Body of pancreas (tissue), 4 donors: Measurements from ENCODE around the gene PIK3C2B. TPM values are rescaled to one million over a fixed set of nuclear protein-coding genes. Genes with fewer than 3 reads are reported as not detected.

Source experiments
- ATAC-seq: fragments of 150-250 bp; one replicate; pipeline ENCODE4 v1.9.1; 2016
- DNase-seq, 4 donors: peaks; one replicate each; pipeline ENCODE4 v3.0.0-alpha.2; 2019
- H3K27ac ChIP-seq, 4 donors: fragments of 200-600 bp; sonication (generic); 1 replicate in 3 of 4; 2 replicates in 1 of 4; pipeline versions ENCODE4 v1.5.1 to v1.6.1; 2016 to 2019; ENCODE audit warnings: mild to moderate bottlenecking in 1 of 4, mixed read lengths in 1 of 4, moderate library complexity in 1 of 4
- H3K27me3 ChIP-seq, 2 donors: fragments of 200-600 bp; sonication (generic); one replicate each; pipeline ENCODE4 v1.6.0; 2016; ENCODE audit warnings: mild to moderate bottlenecking in 1 of 2
- H3K36me3 ChIP-seq, 2 donors: fragments of 200-600 bp; sonication (generic); replicated peaks in 1 of 2; 2 replicates each; pipeline ENCODE4 v1.5.1; 2016; ENCODE audit warnings: low read depth in 2 of 2; ENCODE audit not compliant: insufficient read depth in 1 of 2
- H3K4me1 ChIP-seq: fragments of 200-600 bp; sonication (generic); one replicate; pipeline ENCODE4 v1.6.0; 2016
- H3K4me3 ChIP-seq, 2 donors: fragments of 200-600 bp; sonication (generic); 1 replicate in 1 of 2; 2 replicates in 1 of 2; pipeline ENCODE4 v1.5.1; 2016 to 2019
- H3K9me3 ChIP-seq, 3 donors: fragments of 200-600 bp; sonication (generic); 1 replicate in 2 of 3; 2 replicates in 1 of 3; pipeline ENCODE4 v1.5.1; 2016
- POLR2A ChIP-seq, 3 donors: fragments of 450-650 bp; IDR thresholded peaks; one replicate each; pipeline ENCODE4 v1.6.1; 2016; ENCODE audit warnings: antibody characterized with exemption in 3 of 3, mild to moderate bottlenecking in 2 of 3
- WGBS, 2 donors: methylation state at CpG; one replicate each; pipeline ENCODE4 v1.1.5; 2017; 5-methylcytosine and 5-hydroxymethylcytosine counted together
- intact Hi-C: fragments of 100-400 bp; cut with DNase I; formaldehyde crosslinking; loops from one replicate; pipeline ENCODE4 v1.15.1; 2023
- total RNA-seq, 2 donors: library from RNA; depleted of rRNA; stranded (reverse); fragments of >200 nt; gene quantifications; one replicate each; pipeline ENCODE4 v1.1.0, GENCODE V29; 2016
- TF ChIP-seq, protein P1 (sequence below), 7 experiments: fragments of 450-650 bp in 4 of 7; fragments of 200-600 bp in 3 of 7; sonication (generic) in 3 of 7; IDR thresholded peaks; one replicate each; pipeline ENCODE4 v1.5.1; 2016 to 2019; ENCODE audit warnings: antibody characterized with exemption in 7 of 7

PIK3C2B gene
- total RNA-seq, 2 donors from 2014 or later, result 11.4 to 18.1 TPM

DNA sequence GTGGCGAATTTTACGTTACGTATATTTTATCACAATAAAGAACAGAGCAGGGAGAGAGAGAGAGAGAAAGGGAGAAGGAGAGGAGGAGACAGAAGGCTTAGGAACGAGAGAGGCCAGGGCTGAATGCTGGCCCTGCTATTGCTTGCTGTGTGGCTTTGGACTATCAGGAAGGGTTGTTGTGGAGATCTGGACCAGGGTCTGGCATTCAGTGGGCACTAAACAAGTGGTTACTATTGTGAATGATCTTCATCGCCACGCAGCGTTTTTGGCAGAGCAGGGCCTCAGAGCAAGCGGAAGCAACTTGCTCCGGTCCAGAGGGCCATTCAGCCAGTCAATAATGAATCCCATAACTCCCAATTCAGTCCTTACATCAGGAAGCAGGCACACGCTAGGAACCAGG is 26.4 kb downstream of the PIK3C2B start:
- WGBS, 2 donors, result 93 to 94% methylated on average over 10 of the region's 10 CpGs
- Histone ChIP-seq H3K27me3 (no peaks in the 10 kb centered on the region), H3K27ac (no peak overlapping the region), H3K4me1 (peaks cover 27% of the 10 kb centered on the region), H3K9me3 (no peaks in the 10 kb centered on the region), H3K4me3 (no peak overlapping the region), H3K36me3 (no peaks in the 10 kb centered on the region)
- intact Hi-C loops, result no loop called here
- DNase-seq (no peak), ATAC-seq (no peak)
- TF ChIP-seq, protein P1, sequence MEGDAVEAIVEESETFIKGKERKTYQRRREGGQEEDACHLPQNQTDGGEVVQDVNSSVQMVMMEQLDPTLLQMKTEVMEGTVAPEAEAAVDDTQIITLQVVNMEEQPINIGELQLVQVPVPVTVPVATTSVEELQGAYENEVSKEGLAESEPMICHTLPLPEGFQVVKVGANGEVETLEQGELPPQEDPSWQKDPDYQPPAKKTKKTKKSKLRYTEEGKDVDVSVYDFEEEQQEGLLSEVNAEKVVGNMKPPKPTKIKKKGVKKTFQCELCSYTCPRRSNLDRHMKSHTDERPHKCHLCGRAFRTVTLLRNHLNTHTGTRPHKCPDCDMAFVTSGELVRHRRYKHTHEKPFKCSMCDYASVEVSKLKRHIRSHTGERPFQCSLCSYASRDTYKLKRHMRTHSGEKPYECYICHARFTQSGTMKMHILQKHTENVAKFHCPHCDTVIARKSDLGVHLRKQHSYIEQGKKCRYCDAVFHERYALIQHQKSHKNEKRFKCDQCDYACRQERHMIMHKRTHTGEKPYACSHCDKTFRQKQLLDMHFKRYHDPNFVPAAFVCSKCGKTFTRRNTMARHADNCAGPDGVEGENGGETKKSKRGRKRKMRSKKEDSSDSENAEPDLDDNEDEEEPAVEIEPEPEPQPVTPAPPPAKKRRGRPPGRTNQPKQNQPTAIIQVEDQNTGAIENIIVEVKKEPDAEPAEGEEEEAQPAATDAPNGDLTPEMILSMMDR (IDR thresholded peaks at IDR 0.05), result no peak
- no peak for TF ChIP-seq POLR2A (IDR thresholded peaks at IDR 0.05)

DNA sequence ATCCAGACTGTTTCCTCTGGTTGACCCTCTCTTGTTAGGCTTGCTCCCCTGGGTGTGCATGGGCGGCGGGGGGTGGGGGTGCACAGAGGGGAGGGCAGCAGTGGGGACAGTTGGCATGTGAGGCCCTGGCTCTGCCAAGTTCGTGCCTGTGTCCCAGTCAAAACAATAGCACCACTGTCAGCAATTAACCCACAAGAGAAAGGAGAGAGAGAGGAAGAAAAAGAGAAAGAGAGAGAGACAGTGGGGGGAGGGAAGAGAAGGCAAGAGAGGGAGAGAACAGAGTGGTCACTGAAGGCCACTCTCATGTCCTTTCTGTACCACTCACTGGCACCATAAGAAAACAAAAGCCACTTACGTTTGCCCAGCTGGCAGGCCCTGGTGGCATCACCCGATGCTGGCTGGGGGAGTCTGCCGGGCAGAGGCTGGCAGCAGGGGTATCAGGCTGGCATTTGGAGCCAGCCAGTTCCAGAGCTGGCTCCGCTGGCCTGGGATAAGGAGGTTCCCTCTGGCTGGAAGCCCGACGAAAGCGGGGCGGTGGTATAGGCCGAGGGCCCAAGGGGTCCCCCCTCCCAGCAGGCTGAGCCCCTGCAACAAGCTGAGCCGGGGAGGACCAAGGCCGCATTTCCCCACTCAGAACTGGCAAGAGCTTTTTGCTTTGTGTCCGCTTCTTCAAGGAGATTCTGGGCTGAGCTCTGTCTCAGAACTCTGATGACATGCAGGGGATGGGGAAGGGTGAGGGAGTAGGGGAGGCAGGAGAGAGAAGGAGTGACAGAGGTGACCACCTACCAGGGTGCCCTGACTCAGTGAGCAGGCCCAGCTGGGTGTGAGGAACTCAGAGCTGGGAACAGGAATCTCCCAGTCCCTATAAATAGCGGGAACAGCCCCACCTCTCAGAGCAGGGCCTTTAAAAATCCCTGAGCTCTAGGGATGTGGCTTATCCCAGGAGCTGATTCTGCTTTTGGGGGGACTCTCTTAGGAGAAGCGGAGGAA is 27.9 kb downstream of the PIK3C2B start:
- H3K9me3 ChIP-seq, result no peaks in the 10 kb centered on the region
- peak overlapping the region in 3 of 4 donors; percentile 61 to 78 (median 68) for H3K27ac ChIP-seq
- intact Hi-C loops, result no loop called here
- 69% methylated on average over 12 to 17 of the region's 17 CpGs for WGBS, 2 donors
- TF ChIP-seq POLR2A (IDR thresholded peaks at IDR 0.05), result no peak
- TF ChIP-seq, protein P1 (IDR thresholded peaks at IDR 0.05), result no peak
- peaks cover 27% of the 10 kb centered on the region for H3K4me1 ChIP-seq
- no peaks in the 10 kb centered on the region for H3K36me3 ChIP-seq
- no peaks in the 10 kb centered on the region for H3K27me3 ChIP-seq
- ATAC-seq, result peak; percentile 65
- no peak overlapping the region for H3K4me3 ChIP-seq
- peak in 1 of 4 donors; percentile 42 for DNase-seq

DNA sequence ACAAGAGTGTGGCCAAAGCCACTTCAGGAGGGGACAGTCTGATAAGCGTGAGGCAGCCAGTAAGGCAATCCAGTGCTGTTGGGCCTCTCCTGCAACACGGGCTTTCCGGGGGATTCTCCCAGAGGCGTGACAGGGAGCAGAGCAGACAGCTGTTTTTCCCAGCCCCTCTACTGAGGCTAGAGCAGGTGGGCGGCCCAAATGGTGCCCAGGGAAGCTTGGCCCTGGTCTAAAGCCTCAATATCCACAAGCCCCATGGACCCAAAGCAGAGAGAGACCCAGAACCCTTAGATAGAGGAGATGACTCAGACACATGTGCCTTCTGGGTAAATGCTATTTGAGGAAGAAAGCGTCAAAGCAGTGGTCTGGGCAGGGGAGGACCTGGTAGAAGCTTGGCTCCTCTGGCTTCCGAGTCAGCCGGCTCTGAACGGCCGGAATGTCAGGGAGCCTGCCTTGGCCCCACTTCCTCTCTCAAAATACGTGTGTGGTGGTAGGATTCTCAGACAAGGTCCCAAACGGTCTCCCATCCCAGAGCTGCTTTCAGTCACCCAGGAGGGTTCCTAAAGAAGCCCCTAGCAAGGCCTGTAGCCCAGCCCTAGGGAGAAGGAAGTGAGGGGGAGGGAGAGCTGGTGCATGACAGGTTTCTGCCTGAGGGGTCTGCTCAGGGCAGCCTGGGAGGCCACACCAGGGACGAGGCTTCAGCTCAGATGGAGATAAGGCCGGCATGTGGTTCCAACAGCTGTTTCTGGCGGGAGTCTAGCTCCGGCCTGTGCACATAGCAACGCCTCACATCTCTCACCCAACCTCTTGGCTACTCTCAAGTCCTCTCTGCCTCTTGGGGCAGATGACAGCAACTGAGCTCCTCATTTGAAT is 28.8 kb downstream of the PIK3C2B start:
- no peaks in the 10 kb centered on the region for H3K36me3 ChIP-seq
- intact Hi-C loops, result no loop called here
- no peaks in the 10 kb centered on the region for H3K9me3 ChIP-seq
- DNase-seq (no peak), ATAC-seq (peak; percentile 22)
- WGBS, 2 donors, result 58 to 62% methylated on average over 16 to 17 of the region's 17 CpGs
- H3K27ac ChIP-seq, result peak overlapping the region in 3 of 4 donors; percentile 61 to 78 (median 64)
- TF ChIP-seq, protein P1 (IDR thresholded peaks at IDR 0.05), result no peak
- no peak for TF ChIP-seq POLR2A (IDR thresholded peaks at IDR 0.05)
- peaks cover 27% of the 10 kb centered on the region for H3K4me1 ChIP-seq
- H3K27me3 ChIP-seq, result no peaks in the 10 kb centered on the region
- H3K4me3 ChIP-seq, result no peak overlapping the region

DNA sequence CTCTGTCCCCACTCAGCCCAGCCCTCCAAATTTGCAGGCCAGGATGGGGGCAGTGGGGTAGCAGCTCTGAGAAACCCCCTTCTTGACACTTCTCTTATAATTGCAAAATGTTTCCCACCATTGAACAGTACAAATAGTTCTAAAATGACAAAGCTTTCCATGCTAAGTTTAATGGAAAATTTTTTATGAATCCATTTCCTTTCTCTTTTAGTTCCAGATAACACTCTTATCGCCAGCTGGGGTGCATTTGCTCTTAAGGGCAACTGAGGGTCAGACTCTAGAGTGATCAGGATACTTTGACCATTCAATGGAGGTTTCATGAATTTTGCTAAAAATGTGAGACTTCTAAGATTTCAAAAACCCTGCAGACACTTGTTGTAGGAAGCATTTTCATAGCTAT is 29.9 kb downstream of the PIK3C2B start:
- 55 to 57% methylated on average over 1 of the region's 1 CpG for WGBS, 2 donors
- no peaks in the 10 kb centered on the region for H3K27me3 ChIP-seq
- intact Hi-C loops, result no loop called here
- H3K9me3 ChIP-seq, result no peaks in the 10 kb centered on the region
- peak overlapping the region in 2 of 4 donors; percentile 2 to 3 for H3K27ac ChIP-seq
- H3K4me3 ChIP-seq, result no peak overlapping the region
- TF ChIP-seq, protein P1 (IDR thresholded peaks at IDR 0.05), result no peak
- TF ChIP-seq POLR2A (IDR thresholded peaks at IDR 0.05), result no peak
- no peaks in the 10 kb centered on the region for H3K36me3 ChIP-seq
- DNase-seq (no peak), ATAC-seq (no peak)
- peaks cover 27% of the 10 kb centered on the region for H3K4me1 ChIP-seq
